ENCODE measurements around the gene SEC24A. TPM values are rescaled to one million over a fixed set of nuclear protein-coding genes. Genes with fewer than 3 reads are reported as not detected.
"Not testable (repeated sequence)": the region's sequence is repeated elsewhere in the genome, so short reads cannot be mapped to it uniquely, and the experiment has no call there.

SEC24A gene
- total RNA-seq, 1 donor from 2014 or later: 29.5 TPM

DNA sequence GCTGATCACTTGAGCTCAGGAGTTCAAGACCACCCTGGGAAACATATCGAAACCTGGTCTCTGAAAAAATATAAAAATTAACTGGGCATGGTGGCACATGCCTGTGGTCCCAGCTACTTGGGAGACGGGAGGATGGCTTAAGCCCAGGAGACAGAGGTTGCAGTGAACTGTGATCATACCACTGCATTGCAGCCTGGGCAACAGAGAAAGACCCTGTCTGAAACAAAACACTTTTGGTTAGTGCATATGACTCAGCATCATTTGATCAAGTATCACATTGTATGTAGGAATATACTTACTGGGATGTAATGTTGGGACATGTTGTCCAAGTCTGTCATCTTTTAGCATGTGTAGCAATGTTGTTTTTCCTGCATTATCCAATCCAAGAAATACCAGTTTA, 28.0 kb upstream of the SEC24A start:
- TF ChIP-seq, protein P1, sequence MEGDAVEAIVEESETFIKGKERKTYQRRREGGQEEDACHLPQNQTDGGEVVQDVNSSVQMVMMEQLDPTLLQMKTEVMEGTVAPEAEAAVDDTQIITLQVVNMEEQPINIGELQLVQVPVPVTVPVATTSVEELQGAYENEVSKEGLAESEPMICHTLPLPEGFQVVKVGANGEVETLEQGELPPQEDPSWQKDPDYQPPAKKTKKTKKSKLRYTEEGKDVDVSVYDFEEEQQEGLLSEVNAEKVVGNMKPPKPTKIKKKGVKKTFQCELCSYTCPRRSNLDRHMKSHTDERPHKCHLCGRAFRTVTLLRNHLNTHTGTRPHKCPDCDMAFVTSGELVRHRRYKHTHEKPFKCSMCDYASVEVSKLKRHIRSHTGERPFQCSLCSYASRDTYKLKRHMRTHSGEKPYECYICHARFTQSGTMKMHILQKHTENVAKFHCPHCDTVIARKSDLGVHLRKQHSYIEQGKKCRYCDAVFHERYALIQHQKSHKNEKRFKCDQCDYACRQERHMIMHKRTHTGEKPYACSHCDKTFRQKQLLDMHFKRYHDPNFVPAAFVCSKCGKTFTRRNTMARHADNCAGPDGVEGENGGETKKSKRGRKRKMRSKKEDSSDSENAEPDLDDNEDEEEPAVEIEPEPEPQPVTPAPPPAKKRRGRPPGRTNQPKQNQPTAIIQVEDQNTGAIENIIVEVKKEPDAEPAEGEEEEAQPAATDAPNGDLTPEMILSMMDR (IDR thresholded peaks at IDR 0.05; ENCODE audit: unreplicated experiment): no peak
- DNase-seq (ENCODE audit: low spot score in 2 of 2, unreplicated experiment in 2 of 2): no peak
- no peaks in the 10 kb centered on the region for H3K27me3 Mint-ChIP-seq (ENCODE audit: low read depth)
- H3K36me3 Mint-ChIP-seq: peaks cover 26% of the 10 kb centered on the region
- H3K4me3 Mint-ChIP-seq: no peak overlapping the region
- no peaks in the 10 kb centered on the region for H3K4me1 Mint-ChIP-seq
- no peak overlapping the region for H3K27ac Mint-ChIP-seq
- no peaks in the 10 kb centered on the region for H3K9me3 Mint-ChIP-seq

DNA sequence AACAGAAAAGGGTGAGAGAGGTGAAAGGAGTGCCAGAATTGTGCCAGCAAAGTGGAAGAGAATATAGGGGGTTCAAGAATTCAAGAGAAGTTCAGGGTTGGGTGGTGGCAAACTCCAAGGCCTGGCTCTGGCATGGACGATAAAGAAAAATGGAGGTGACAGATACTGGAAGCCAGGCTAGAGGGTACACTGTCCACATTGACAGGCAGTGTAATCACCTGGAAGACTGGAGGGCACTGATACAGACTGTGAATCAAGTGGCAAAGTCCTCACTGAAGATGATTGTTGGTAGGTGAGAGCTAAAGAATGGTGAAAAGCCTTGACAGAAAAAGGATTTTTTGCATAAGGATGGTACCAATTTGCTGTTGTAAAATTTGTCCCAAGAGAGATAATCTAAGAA, 23.0 kb upstream of the SEC24A start:
- Mint-ChIP-seq H3K36me3 (peaks cover 6% of the 10 kb centered on the region), H3K4me3 (no peak overlapping the region), H3K27ac (no peak overlapping the region), H3K4me1 (peaks cover 4% of the 10 kb centered on the region), H3K9me3 (no peaks in the 10 kb centered on the region), H3K27me3 (ENCODE audit: low read depth) (no peaks in the 10 kb centered on the region)
- TF ChIP-seq, protein P1 (IDR thresholded peaks at IDR 0.05; ENCODE audit: unreplicated experiment): no peak
- no peak for DNase-seq (ENCODE audit: low spot score in 2 of 2, unreplicated experiment in 2 of 2)

DNA sequence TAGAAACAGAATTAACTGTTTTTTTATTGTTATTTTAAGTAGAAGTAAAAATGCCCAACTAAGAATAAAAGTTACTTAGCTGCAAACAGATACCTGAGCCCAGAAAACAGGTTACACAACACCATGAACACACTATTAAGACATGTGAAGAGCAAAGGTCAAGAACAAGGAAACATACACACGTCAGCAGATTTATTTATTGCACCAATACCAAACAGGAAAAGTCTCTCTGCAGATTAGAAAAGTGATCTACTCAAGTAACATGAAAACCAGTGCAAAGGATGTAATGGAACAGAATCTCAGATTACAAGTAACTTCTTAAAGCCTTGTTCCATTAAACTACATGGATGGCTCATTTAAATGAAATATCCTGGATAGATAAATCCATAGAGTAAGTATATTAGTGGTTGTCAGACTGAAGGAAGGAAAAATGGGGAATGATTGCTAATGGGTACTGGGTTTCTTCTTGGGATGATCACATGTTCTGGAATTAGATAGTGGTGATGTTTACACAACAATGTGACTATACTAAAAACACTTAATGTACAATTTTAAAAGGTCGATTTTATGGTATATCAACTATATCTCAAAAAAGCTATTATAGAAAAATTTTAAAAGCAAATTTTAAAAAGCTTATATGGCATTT, 22.1 kb upstream of the SEC24A start:
- Mint-ChIP-seq H3K27ac (peak overlapping the region; percentile 14), H3K4me3 (no peak overlapping the region), H3K4me1 (peaks cover 6% of the 10 kb centered on the region), H3K9me3 (no peaks in the 10 kb centered on the region), H3K27me3 (ENCODE audit: low read depth) (no peaks in the 10 kb centered on the region), H3K36me3 (peaks cover 3% of the 10 kb centered on the region)
- DNase-seq (ENCODE audit: low spot score in 2 of 2, unreplicated experiment in 2 of 2): no peak
- TF ChIP-seq, protein P1 (IDR thresholded peaks at IDR 0.05; ENCODE audit: unreplicated experiment): no peak

DNA sequence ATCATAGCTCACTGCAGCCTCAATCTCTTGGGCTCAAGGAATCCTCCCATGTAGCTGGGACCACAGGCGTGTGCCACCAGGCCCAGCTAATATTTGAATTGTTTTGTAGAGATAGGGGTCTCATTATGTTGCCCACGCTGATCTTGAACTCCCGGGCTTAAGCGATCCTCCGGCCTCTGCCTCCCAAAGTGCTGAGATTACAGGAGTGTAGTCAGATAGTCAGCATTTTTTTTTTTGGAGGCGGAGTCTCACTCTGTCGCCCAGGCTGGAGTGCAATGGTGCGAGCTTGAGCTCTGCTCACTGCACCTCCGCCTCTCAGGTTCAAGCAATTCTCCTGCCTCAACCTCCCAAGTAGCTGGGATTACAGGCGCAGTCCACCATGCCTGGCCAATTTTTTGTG, 14.4 kb upstream of the SEC24A start:
- H3K4me3 Mint-ChIP-seq: no peak overlapping the region
- H3K36me3 Mint-ChIP-seq: no peaks in the 10 kb centered on the region

DNA sequence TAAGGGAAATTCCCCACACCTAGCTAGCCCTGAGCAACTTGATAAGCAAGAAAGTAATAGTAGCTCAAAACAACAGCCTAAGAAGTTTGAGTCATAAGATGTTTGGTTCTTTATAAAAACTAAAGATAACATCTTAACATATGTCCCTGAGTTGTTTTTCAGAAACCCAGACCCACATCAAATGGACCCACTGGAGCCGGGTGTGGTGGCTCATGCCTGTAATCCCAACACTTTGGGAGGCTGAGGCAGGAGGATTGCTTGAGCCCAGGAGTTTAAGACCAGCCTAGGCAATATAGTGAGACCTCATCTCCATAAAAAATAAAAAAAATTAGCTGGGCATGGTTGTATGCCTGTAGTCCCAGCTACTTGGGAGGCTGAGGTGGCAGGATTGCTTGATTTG, 13.2 kb upstream of the SEC24A start:
- H3K27me3 Mint-ChIP-seq (ENCODE audit: low read depth); DNase-seq (ENCODE audit: low spot score in 2 of 2, unreplicated experiment in 2 of 2); H3K9me3 Mint-ChIP-seq; H3K4me3 Mint-ChIP-seq; H3K4me1 Mint-ChIP-seq; H3K36me3 Mint-ChIP-seq; H3K27ac Mint-ChIP-seq: not testable (repeated sequence)

More for the DNA sequence above, 14.4 kb upstream of the SEC24A start:
- DNase-seq (ENCODE audit: low spot score in 2 of 2, unreplicated experiment in 2 of 2): no peak
- H3K9me3 Mint-ChIP-seq: no peaks in the 10 kb centered on the region
- TF ChIP-seq, protein P1 (IDR thresholded peaks at IDR 0.05; ENCODE audit: unreplicated experiment): no peak
- peaks cover 6% of the 10 kb centered on the region for H3K4me1 Mint-ChIP-seq
- no peak overlapping the region for H3K27ac Mint-ChIP-seq
- no peaks in the 10 kb centered on the region for H3K27me3 Mint-ChIP-seq (ENCODE audit: low read depth)

DNA sequence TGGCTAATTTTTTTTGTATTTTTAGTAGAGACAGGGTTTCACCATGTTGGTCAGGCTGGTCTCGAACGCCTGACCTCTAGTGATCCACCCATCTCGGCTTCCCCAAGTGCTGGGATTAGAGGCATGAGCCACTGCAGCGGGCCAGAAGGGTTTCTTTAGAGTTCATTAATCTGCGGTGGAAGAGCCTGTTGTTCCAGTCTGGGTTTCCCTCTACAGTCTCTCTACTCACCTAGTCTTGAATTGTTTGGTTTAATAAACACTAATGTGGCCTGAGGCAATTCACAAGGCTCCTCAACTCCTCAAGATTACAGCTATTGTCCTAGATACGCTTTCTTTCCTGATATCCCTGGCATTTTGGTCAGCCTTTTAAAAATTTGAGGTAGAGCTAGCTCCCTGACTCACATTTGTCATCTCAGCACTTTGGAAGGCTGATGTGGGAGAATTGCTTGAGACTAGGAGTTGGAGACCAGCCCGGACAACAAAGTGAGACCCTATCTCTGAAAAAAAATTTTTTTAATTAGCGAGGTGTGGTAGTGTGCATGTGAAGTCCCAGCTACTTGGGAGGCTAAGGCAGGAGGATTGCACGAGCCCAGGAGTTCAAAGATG, 11.4 kb upstream of the SEC24A start:
- Mint-ChIP-seq H3K27me3 (ENCODE audit: low read depth) (no peaks in the 10 kb centered on the region), H3K4me3 (no peak overlapping the region), H3K36me3 (no peaks in the 10 kb centered on the region), H3K27ac (peak overlapping the region; percentile 78), H3K9me3 (no peaks in the 10 kb centered on the region), H3K4me1 (peaks cover 4% of the 10 kb centered on the region)
- DNase-seq (ENCODE audit: low spot score in 2 of 2, unreplicated experiment in 2 of 2): no peak
- TF ChIP-seq, protein P1 (IDR thresholded peaks at IDR 0.05; ENCODE audit: unreplicated experiment): no peak

Measured in mesothelial cell of epicardium (in vitro differentiated cells).